ENCODE results near the gene FANCG.
A peak's percentile ranks its signal among the peaks of the same experiment; 100 is the strongest.

The FANCG gene

GRCh38 chr9:35103660-35104191 is 24.0 kb upstream of the FANCG start:
- no peak for DNase-seq

- DNase-seq = peak; percentile 94 to 95
These were observed 23.3 kb upstream of the FANCG start, which contains the start of gene STOML2 for GRCh38 chr9:35102769-35103659. TSS of gene STOML2 (minus strand) at chr9:35103131. CDS start at chr9:35103094, 37 bp downstream.

- no peak for DNase-seq
These were observed 22.7 kb upstream of the FANCG start for GRCh38 chr9:35102465-35102768.

- no peak for DNase-seq
These were observed 17.8 kb upstream of the FANCG start for GRCh38 chr9:35097573-35097972.

- DNase-seq = peak; percentile 89 to 91
These were observed 16.5 kb upstream of the FANCG start, which contains the start of gene PIGO for GRCh38 chr9:35096035-35096849. TSS of gene PIGO (minus strand) at chr9:35096591. CDS start at chr9:35095565, 1,026 bp downstream.

GRCh38 chr9:35091536-35091935 is 11.8 kb upstream of the FANCG start:
- no peak for DNase-seq

- no peak for DNase-seq
These were observed 9.7 kb upstream of the FANCG start for GRCh38 chr9:35089434-35089833.

- peak in 1 of 2 donors; percentile 19 for DNase-seq
These were observed 5.3 kb upstream of the FANCG start for GRCh38 chr9:35085078-35085477.

- no peak for DNase-seq
These were observed 709 bp downstream of the FANCG start for GRCh38 chr9:35079041-35079425.

GRCh38 chr9:35078066-35078465 is 1.7 kb downstream of the FANCG start:
- DNase-seq = no peak

GRCh38 chr9:35076848-35077247 is 2.9 kb downstream of the FANCG start:
- no peak for DNase-seq

- DNase-seq = no peak
These were observed 4.4 kb downstream of the FANCG start for GRCh38 chr9:35075358-35075757.

- no peak for DNase-seq
These were observed 5.0 kb downstream of the FANCG start for GRCh38 chr9:35074791-35075190.

- DNase-seq = no peak
These were observed 5.6 kb downstream of the FANCG start for GRCh38 chr9:35074141-35074540.

GRCh38 chr9:35073279-35073612 is 6.5 kb downstream of the FANCG start:
- no peak for DNase-seq

GRCh38 chr9:35072461-35073278 is 7.1 kb downstream of the FANCG start, which contains the start of gene VCP:
TSS of gene VCP (minus strand) at chr9:35072625. CDS start at chr9:35072353, 272 bp downstream.
- DNase-seq = peak; percentile 98 to 99

- peak; percentile 74 to 81 for DNase-seq
These were observed 7.8 kb downstream of the FANCG start for GRCh38 chr9:35071814-35072460.

GRCh38 chr9:35070823-35071813 is 8.6 kb downstream of the FANCG start:
- DNase-seq = no peak

GRCh38 chr9:35069020-35069419 is 10.7 kb downstream of the FANCG start:
- no peak for DNase-seq

- no peak for DNase-seq
These were observed 12.7 kb downstream of the FANCG start for GRCh38 chr9:35067056-35067455.

Measured in CD4-positive, alpha-beta T cell treated with Interferon alpha-2 for 1 hour (primary cell).